Keratinocyte (primary cell): ENCODE data around the gene HERPUD1. TPM values are rescaled to one million over a fixed set of nuclear protein-coding genes. Genes with fewer than 3 reads are reported as not detected.

Experiments
- DNase-seq: peaks from one replicate; pipeline ENCODE4 v3.0.0-alpha.2; 2011; ENCODE audit warnings: low read depth, missing footprints, low spot score
- FAIRE-seq: peaks from 2 replicates; lab custom pipeline; 2011; peaks lifted over from hg19 to GRCh38; lab: Jason Lieb, UNC
- H2AFZ ChIP-seq: 2 replicates; pipeline ENCODE4 v1.6.0; 2012; ENCODE audit warnings: low read length, control low read depth, inconsistent platforms; ENCODE audit not compliant: control insufficient read depth
- H3K27ac ChIP-seq: 2 replicates; pipeline ENCODE4 v1.5.1; 2011; ENCODE audit warnings: low read length; ENCODE audit not compliant: control insufficient read depth, insufficient read depth
- H3K27me3 ChIP-seq: 3 replicates; pipeline ENCODE4 v1.6.0; 2011; ENCODE audit warnings: low read length; ENCODE audit not compliant: control insufficient read depth, insufficient read depth; ENCODE audit errors: extremely low read depth
- H3K36me3 ChIP-seq, 2 experiments: 2 replicates in 1 of 2; 3 replicates in 1 of 2; pipeline ENCODE4 v1.5.1; 2011; ENCODE audit warnings: low read length in 2 of 2, mild to moderate bottlenecking in 1 of 2; ENCODE audit not compliant: control insufficient read depth in 2 of 2, insufficient read depth in 2 of 2; ENCODE audit errors: extremely low read depth in 1 of 2
- H3K4me1 ChIP-seq: 3 replicates; pipeline ENCODE4 v1.5.1; 2011; ENCODE audit warnings: low read length; ENCODE audit not compliant: control insufficient read depth, insufficient read depth; ENCODE audit errors: extremely low read depth
- H3K4me2 ChIP-seq: 3 replicates; pipeline ENCODE4 v1.6.0; 2011; ENCODE audit warnings: low read depth, low read length; ENCODE audit not compliant: control insufficient read depth, insufficient read depth; ENCODE audit errors: extremely low read depth
- H3K4me3 ChIP-seq, 3 experiments: fragments of 200-600 bp in 1 of 3; sonication (generic) in 1 of 3; 2 replicates in 2 of 3; 3 replicates in 1 of 3; pipeline ENCODE4 v1.5.1; 2011 to 2016; ENCODE audit warnings: low read length in 3 of 3, mild to moderate bottlenecking in 3 of 3, control low read depth in 2 of 3, inconsistent platforms in 1 of 3, low read depth in 1 of 3, mixed read lengths in 1 of 3, mixed run types in 1 of 3, moderate library complexity in 1 of 3; ENCODE audit not compliant: control insufficient read depth in 2 of 3, insufficient read depth in 2 of 3; ENCODE audit errors: extremely low read depth in 1 of 3
- H3K79me2 ChIP-seq: 2 replicates; pipeline ENCODE4 v1.6.0; 2012; ENCODE audit warnings: low read length; ENCODE audit not compliant: control insufficient read depth, insufficient read depth
- H3K9ac ChIP-seq: 3 replicates; pipeline ENCODE4 v1.6.0; 2011; ENCODE audit warnings: low read length; ENCODE audit not compliant: control insufficient read depth, insufficient read depth; ENCODE audit errors: extremely low read depth
- H3K9me1 ChIP-seq: 3 replicates; pipeline ENCODE4 v1.6.0; 2011; ENCODE audit warnings: low read length; ENCODE audit not compliant: control insufficient read depth, insufficient read depth; ENCODE audit errors: extremely low read depth
- H3K9me3 ChIP-seq: 2 replicates; pipeline ENCODE4 v1.5.1; 2012; ENCODE audit warnings: low read depth, low read length; ENCODE audit not compliant: control insufficient read depth
- H4K20me1 ChIP-seq: 3 replicates; pipeline ENCODE4 v1.6.0; 2011; ENCODE audit warnings: low read length; ENCODE audit not compliant: control insufficient read depth, insufficient read depth; ENCODE audit errors: extremely low read depth
- CTCF ChIP-seq, 3 experiments: IDR thresholded peaks in 1 of 3; conservative IDR thresholded peaks in 1 of 3; optimal IDR thresholded peaks in 1 of 3; 2 replicates in 2 of 3; 3 replicates in 1 of 3; pipeline versions ENCODE3 to v1.5.1; 2011; ENCODE audit warnings: low read length in 3 of 3, mild to moderate bottlenecking in 3 of 3, moderate library complexity in 2 of 3, control low read depth in 1 of 3, inconsistent platforms in 1 of 3; ENCODE audit not compliant: insufficient read depth in 2 of 3; ENCODE audit errors: extremely low read depth in 1 of 3
- EZH2 ChIP-seq: IDR thresholded peaks from one replicate; pipeline ENCODE4 v1.6.1; 2012; ENCODE audit warnings: inconsistent platforms, mild to moderate bottlenecking, low read length, moderate library complexity
- dilution Hi-C: fragments of 300-500 bp; cut with MboI; formaldehyde crosslinking; loops from one replicate; pipeline ENCODE4 v1.7.0; 2020; ENCODE audit warnings: low sequenced_read_pairs; ENCODE audit not compliant: extremely low pct_ligation_motif_present
- polyA minus RNA-seq, 3 experiments: library from RNA; depleted of rRNA, polyadenylated mRNA; stranded (reverse); fragments of >200 nt; gene quantifications; 1 replicate in 1 of 3; 2 replicates in 1 of 3; 3 replicates in 1 of 3; pipeline ENCODE4 v1.2.3, GENCODE V29; 2011
- polyA plus RNA-seq, 5 experiments: library from polyadenylated mRNA; depleted of rRNA in 3 of 5; stranded (reverse) in 3 of 5; stranded (forward) in 1 of 5; unstranded in 1 of 5; fragments of >200 nt; gene quantifications; 1 replicate in 1 of 5; 2 replicates in 3 of 5; 3 replicates in 1 of 5; pipeline versions ENCODE4 v1.2.1 to v1.2.3, GENCODE V29; 2011 to 2012; ENCODE audit warnings: missing spikeins in 2 of 5, low read depth in 1 of 5, low replicate concordance in 1 of 5

HERPUD1 gene
- polyA plus RNA-seq (138 to 183 TPM (median 151 TPM) in 3 replicates), polyA minus RNA-seq (112 to 239 TPM (median 112 TPM) in 3 replicates)
- 143 TPM for polyA plus RNA-seq (2011; ENCODE audit: low read depth)
- polyA plus RNA-seq (2011; cell fraction: cytosol; rRNA removed): 79.3 and 139 TPM in 2 replicates
- polyA plus RNA-seq (2011; cell fraction: nucleus; rRNA removed): 164 and 170 TPM in 2 replicates
- 62.1 and 175 TPM in 2 replicates for polyA plus RNA-seq (2012; ENCODE audit: low replicate concordance)
- polyA minus RNA-seq (2011; cell fraction: cytosol; rRNA and poly(A)+ RNA removed): 124 TPM
- polyA minus RNA-seq (2011; cell fraction: nucleus; rRNA and poly(A)+ RNA removed): 115 and 183 TPM in 2 replicates

- Histone ChIP-seq H3K4me1 (peaks cover 21% of the 10 kb centered on the region), H3K9me1 (no peaks in the 10 kb centered on the region), H3K27ac (peak within 1 kb of the TSS; percentile 91), H3K27me3 (no peaks in the 10 kb centered on the region), H3K79me2 (peaks cover 37% of the 10 kb centered on the region), H3K9me3 (no peaks in the 10 kb centered on the region), H4K20me1 (peaks cover 27% of the 10 kb centered on the region), H2AFZ (peak within 1 kb of the TSS; percentile 78), H3K36me3 (peaks cover 7 to 25% of the 10 kb centered on the region in 2 experiments), H3K9ac (peak within 1 kb of the TSS; percentile 95), H3K4me2 (peak within 1 kb of the TSS; percentile 88), H3K4me3 (peak within 1 kb of the TSS; percentile 96 to 100 (median 96))
- TF ChIP-seq EZH2 (no peak), CTCF (optimal IDR thresholded peaks at IDR 0.05 in 1 of 3, IDR thresholded peaks at IDR 0.05 in 1 of 3, conservative IDR thresholded peaks at IDR 0.05 in 1 of 3; ENCODE audit: extremely low read depth in 1 of 3, insufficient read depth in 2 of 3, low read length in 3 of 3) (peak in 1 of 3 experiments; percentile 24)
- dilution Hi-C loops: no loop called here
- DNase-seq: no peak
- peak; percentile 36 for FAIRE-seq
These were observed at the start of gene HERPUD1 for GRCh38 chr16:56931892-56932720. Gene HERPUD1, plus strand, starts transcription at chr16:56932142. Its CDS starts 103 bp downstream, at chr16:56932245.

GRCh38 chr16:56883586-56883985 lies 48.4 kb upstream of the HERPUD1 start:
- no peaks in the 10 kb centered on the region for H4K20me1 ChIP-seq
- H3K4me2 ChIP-seq: no peak overlapping the region
- H3K9ac ChIP-seq: no peak overlapping the region
- dilution Hi-C loops: no loop called here
- TF ChIP-seq EZH2 (no peak), CTCF (optimal IDR thresholded peaks at IDR 0.05 in 1 of 3, IDR thresholded peaks at IDR 0.05 in 1 of 3, conservative IDR thresholded peaks at IDR 0.05 in 1 of 3; ENCODE audit: extremely low read depth in 1 of 3, insufficient read depth in 2 of 3, low read length in 3 of 3) (no peak)
- H3K4me1 ChIP-seq: no peaks in the 10 kb centered on the region
- H3K9me3 ChIP-seq: no peaks in the 10 kb centered on the region
- H3K36me3 ChIP-seq: no peaks in the 10 kb centered on the region
- H3K79me2 ChIP-seq: no peaks in the 10 kb centered on the region
- H3K9me1 ChIP-seq: no peaks in the 10 kb centered on the region
- DNase-seq (no peak), FAIRE-seq (no peak)
- H3K27ac ChIP-seq: no peak overlapping the region
- H2AFZ ChIP-seq: no peak overlapping the region
- H3K4me3 ChIP-seq: no peak overlapping the region
- no peaks in the 10 kb centered on the region for H3K27me3 ChIP-seq
